ENCODE measurements around the gene ARMH4. TPM values are rescaled to one million over a fixed set of nuclear protein-coding genes. Genes with fewer than 3 reads are reported as not detected.

Gene ARMH4
- total and polyA plus RNA-seq, 8 donors: 2.0 to 19.4 (median 15.7) TPM

- Histone ChIP-seq H3K4me1 (no peaks in the 10 kb centered on the region), H3K9me3 (no peaks in the 10 kb centered on the region), H3K4me3 (no peak overlapping the region), H3K27me3 (no peaks in the 10 kb centered on the region), H3K36me3 (no peaks in the 10 kb centered on the region), H3K27ac (no peak overlapping the region)
- TF ChIP-seq CTCF (IDR thresholded peaks at IDR 0.05): no peak
- no peak for DNase-seq
- ATAC-seq: no peak
- intact Hi-C loops (cut with DNase I): no loop called here
Observed at GRCh38 chr14:57960946-57961785, 190.8 kb downstream of the ARMH4 start.

GRCh38 chr14:57957441-57957840, 194.6 kb downstream of the ARMH4 start:
- intact Hi-C loops (cut with DNase I): no loop called here
- TF ChIP-seq CTCF (IDR thresholded peaks at IDR 0.05): no peak
- H3K9me3 ChIP-seq: peaks cover 0 to 12% of the 10 kb centered on the region in 2 donors
- H3K4me1 ChIP-seq: no peaks in the 10 kb centered on the region
- no peaks in the 10 kb centered on the region for H3K36me3 ChIP-seq
- no peak overlapping the region for H3K4me3 ChIP-seq
- no peaks in the 10 kb centered on the region for H3K27me3 ChIP-seq
- DNase-seq (no peak), ATAC-seq (no peak)
- no peak overlapping the region for H3K27ac ChIP-seq

Other genes starting within 250 kb of the ARMH4 start
- gene ACTR10, start 47.9 kb upstream of the ARMH4 start, total RNA-seq: 10 to 100 TPM; 68.3 to 72.8 TPM
- 100 to 1,000 TPM in 4 of 6 donors, 10 to 100 TPM in 2; 98.7 to 109 (median 101) TPM for gene ACTR10, start 47.9 kb upstream of the ARMH4 start, polyA plus RNA-seq (ENCODE audit: insufficient read length in 6 of 6)
- 100 to 1,000 TPM; 152 to 238 TPM for gene PSMA3, start 92.6 kb upstream of the ARMH4 start, total RNA-seq
- gene PSMA3, start 92.6 kb upstream of the ARMH4 start, polyA plus RNA-seq (ENCODE audit: insufficient read length in 6 of 6): 100 to 1,000 TPM; 140 to 167 (median 158) TPM
- 10 to 100 TPM; 27.6 to 27.7 TPM for gene ARID4A, start 146.3 kb upstream of the ARMH4 start, total RNA-seq
- 10 to 100 TPM; 30.0 to 48.6 (median 39.1) TPM for gene ARID4A, start 146.3 kb upstream of the ARMH4 start, polyA plus RNA-seq (ENCODE audit: insufficient read length in 6 of 6)
- not detected for gene TOMM20L, start 243.7 kb upstream of the ARMH4 start, total RNA-seq
- gene TOMM20L, start 243.7 kb upstream of the ARMH4 start, polyA plus RNA-seq (ENCODE audit: insufficient read length in 6 of 6): 1 to 10 TPM in 5 of 6 donors, under 1 TPM in 1; 0.95 to 2.2 (median 1.6) TPM